Melanocyte of skin (primary cell): ENCODE measurements around the gene PGBD1. TPM values are rescaled to one million over a fixed set of nuclear protein-coding genes. Genes with fewer than 3 reads are reported as not detected.

ENCODE experiments used
- small RNA-seq, 2 donors: library from RNA; depleted of rRNA; stranded (forward); fragments of <200 nt; gene quantifications; one replicate each; pipeline ENCODE3, GENCODE V24; 2012
- total RNA-seq, 2 donors: library from RNA; depleted of rRNA; stranded (reverse); fragments of >200 nt; gene quantifications; 2 replicates each; pipeline ENCODE4 v1.2.3, GENCODE V29; 2012

The PGBD1 gene
- total RNA-seq = 1 to 10 TPM; 4.5 to 5.7 TPM

DNA sequence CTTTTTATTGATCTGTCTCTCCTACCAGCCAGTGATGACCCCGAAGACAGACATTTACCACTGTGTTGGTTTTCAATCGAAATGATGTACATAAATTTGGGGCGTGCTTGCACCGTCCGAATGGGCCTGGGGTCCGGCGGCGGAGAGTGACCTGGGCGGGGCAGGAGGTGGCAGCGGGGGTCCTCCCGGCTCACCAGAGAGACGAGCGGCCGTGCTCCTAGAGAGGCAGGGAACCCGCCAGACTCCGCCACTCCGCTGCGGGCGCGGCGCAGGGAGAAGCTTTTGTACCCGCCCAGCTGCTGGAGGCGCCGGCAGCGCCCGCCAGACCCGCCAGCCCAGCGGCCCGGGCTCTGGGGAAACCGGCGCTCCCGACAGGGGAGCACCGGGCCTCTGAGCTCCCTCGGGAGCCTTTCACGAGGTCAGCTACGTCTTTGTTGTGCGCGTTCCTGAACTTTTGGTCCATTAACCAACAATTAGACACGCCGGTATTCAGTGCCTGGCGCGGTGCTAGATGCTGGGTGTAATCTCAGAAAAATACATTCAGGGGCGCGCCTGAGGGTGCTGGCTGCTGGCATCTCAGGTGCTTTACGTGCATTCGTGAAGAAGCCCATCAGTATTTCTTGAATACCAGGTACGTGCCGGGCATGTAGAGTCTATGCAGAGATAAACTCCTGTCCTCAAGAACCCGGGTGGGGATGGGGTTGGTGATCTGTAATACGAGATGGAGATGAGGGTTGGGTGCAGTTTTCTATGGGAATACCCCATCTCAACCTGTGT is at the start of gene PGBD1:
TSS of gene PGBD1 (plus strand) at position 285 of the 777 bp plus-strand sequence. CDS start 2,242 bp downstream, outside the sequence.

GRCh38 chr6:28252009-28252975 is 29.1 kb upstream of the PGBD1 start, which contains the start of gene ZKSCAN4:
Gene ZKSCAN4, minus strand, starts transcription at chr6:28252269. Its CDS starts 289 bp downstream, at chr6:28251980.

GRCh38 chr6:28258877-28259777 is 22.2 kb upstream of the PGBD1 start, which contains the start of gene NKAPL:
Gene NKAPL, plus strand, starts transcription at chr6:28259297. Its CDS starts 75 bp downstream, at chr6:28259372.

DNA sequence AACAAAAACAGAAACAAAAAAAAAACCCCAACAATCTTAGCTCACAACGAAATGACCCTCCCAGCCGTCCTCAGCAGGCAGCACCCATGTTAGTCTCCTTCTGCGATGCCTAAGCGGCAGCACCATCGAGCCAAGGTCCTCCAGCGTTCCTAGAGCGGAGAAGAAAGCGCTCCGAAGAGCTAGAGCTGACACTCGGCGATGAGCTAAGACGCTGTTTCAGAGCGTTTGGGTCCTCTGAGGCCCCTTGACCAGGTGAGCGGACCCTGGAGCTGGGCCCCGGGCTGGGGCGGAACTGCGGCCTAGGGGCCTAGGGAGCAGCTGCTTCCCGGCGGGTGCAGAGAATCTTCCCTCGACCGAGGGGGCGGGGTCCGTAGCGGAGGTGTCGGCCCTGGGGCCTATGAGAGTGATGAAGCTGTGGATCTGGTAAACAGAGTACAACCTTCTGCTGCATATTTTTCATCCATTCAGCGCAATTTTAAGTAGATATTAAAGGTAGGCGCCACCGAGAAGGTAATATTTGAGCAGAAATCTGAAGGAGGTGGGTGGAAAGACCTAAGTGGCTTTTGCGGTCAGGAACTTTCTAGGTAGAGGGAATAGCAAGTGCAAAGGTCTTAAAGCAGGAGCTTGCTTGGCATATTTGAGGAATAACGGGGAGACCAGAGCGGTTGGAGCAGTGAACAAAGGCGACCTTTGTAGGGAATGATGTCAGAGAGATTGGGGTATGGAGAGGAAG is 14.2 kb upstream of the PGBD1 start, which contains the start of gene ZSCAN26:
TSS of gene ZSCAN26 (plus strand) at position 182 of the 733 bp plus-strand sequence. CDS start 4,777 bp downstream, outside the sequence.

GRCh38 chr6:28335564-28336283 is 54.4 kb downstream of the PGBD1 start, which contains the start of gene ZSCAN31:
Gene ZSCAN31, minus strand, starts transcription at chr6:28336148. Its CDS starts 6,465 bp downstream, at chr6:28329683.

DNA sequence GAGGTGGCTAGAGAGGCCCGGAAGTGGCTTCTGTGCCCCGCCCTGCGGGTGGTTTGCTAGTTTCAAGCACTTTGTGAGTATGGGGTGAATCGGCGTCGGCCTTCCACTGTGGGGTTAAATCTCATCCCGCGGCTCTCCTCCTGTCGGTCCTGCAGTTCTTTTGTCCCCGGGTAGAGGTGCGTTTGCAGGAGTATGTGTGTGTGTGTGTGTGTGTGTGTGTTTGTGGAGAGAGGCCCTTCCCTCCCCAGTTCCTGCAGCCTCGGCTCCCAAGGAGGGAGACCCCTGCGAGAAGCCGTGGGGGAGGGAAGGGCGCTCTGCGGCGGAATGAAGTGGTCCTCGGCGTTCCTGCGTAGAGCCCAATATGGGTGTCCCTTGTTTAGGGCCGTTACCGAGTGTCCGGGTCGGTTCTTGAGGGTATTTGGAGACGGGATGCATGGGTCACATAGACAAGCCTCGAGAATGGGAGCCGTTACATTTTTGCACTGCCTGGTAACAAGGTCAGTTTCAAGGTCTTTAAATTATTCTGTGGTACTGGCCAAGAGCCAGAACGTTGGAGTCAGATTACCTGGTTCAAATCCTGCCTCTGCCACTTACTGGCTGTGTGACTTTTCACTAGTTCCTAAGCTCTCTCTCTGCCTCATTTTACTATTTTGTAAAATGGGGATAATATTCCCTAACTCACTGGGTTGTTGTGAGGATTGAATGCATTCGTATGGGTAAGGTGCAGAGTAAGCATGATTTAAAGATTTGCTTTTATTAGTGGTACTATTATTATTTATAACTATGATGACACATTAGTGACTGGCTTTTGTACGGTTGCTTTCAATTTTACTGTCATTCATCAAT is 68.7 kb downstream of the PGBD1 start, which contains the start of gene ZKSCAN3:
TSS of gene ZKSCAN3 (plus strand) at position 56 of the 846 bp plus-strand sequence. CDS start 9,640 bp downstream, outside the sequence.

Small RNA genes within 50 kb of the gene (small RNA-seq; reads per million reads assigned to genes)
- gene AL021997.1 = 0 reads per million in 2 donors
- gene AL021997.2 = 0 reads per million in 2 donors

Other genes starting within 250 kb of the PGBD1 start
- gene ZNF165, start 201.0 kb upstream of the PGBD1 start, total RNA-seq = under 1 TPM; 0.67 to 0.69 TPM
- 1 to 10 TPM; 2.4 to 2.7 TPM for gene ZSCAN16, start 157.0 kb upstream of the PGBD1 start, total RNA-seq
- 10 to 100 TPM; 13.7 to 14.8 TPM for gene ZKSCAN8, start 139.7 kb upstream of the PGBD1 start, total RNA-seq
- 1 to 10 TPM; 7.3 to 7.9 TPM for gene ZSCAN9, start 56.3 kb upstream of the PGBD1 start, total RNA-seq
- 1 to 10 TPM; 4.7 to 5.5 TPM for gene ZKSCAN4, start 29.3 kb upstream of the PGBD1 start, total RNA-seq
- gene NKAPL, start 22.3 kb upstream of the PGBD1 start, total RNA-seq = 1 to 10 TPM in 1 of 2 donors, under 1 TPM in 1; 1.00 to 1.4 TPM
- gene ZSCAN26, start 14.4 kb upstream of the PGBD1 start, total RNA-seq = 1 to 10 TPM; 8.7 to 10.0 TPM
- gene ZSCAN31, start 54.6 kb downstream of the PGBD1 start, total RNA-seq = 1 to 10 TPM; 3.0 to 4.1 TPM
- 1 to 10 TPM; 4.3 to 5.5 TPM for gene ZKSCAN3, start 68.4 kb downstream of the PGBD1 start, total RNA-seq
- 1 to 10 TPM; 7.2 to 8.3 TPM for gene ZSCAN12, start 118.2 kb downstream of the PGBD1 start, total RNA-seq
- gene ZSCAN23, start 161.9 kb downstream of the PGBD1 start, total RNA-seq = 1 to 10 TPM; 1.7 to 6.7 TPM
- not detected for gene GPX6, start 234.2 kb downstream of the PGBD1 start, total RNA-seq
- not detected for gene GPX5, start 244.3 kb downstream of the PGBD1 start, total RNA-seq